A549 (cell line): ENCODE results near the gene IL10RA.

Experiments used
- CTCF ChIP-seq: fragments of >200 bp; sonication (Bioruptor Twin); formaldehyde crosslinking; IDR thresholded peaks from 3 replicates; pipeline ENCODE4 v1.5.1; 2016
- HMGXB4 ChIP-seq: fragments of 250-450 bp; sonication (Bioruptor Pico); IDR thresholded peaks from 2 replicates; pipeline ENCODE4 v1.5.0; 2021; ENCODE audit warnings: mild to moderate bottlenecking, moderate library complexity, borderline replicate concordance
- NR3C1 ChIP-seq: fragments of >200 bp; sonication (Bioruptor Twin); formaldehyde crosslinking; IDR thresholded peaks from 3 replicates; pipeline ENCODE4 v1.6.1; 2017
- POLR2A ChIP-seq: IDR thresholded peaks from 2 replicates; pipeline ENCODE4 v1.6.1; 2012; ENCODE audit warnings: mild to moderate bottlenecking, low read length
- REST ChIP-seq: fragments of 200-600 bp; sonication (generic); IDR thresholded peaks from 2 replicates; pipeline ENCODE4 v1.6.1; 2016; ENCODE audit warnings: antibody characterized with exemption, mild to moderate bottlenecking, moderate library complexity

DNA sequence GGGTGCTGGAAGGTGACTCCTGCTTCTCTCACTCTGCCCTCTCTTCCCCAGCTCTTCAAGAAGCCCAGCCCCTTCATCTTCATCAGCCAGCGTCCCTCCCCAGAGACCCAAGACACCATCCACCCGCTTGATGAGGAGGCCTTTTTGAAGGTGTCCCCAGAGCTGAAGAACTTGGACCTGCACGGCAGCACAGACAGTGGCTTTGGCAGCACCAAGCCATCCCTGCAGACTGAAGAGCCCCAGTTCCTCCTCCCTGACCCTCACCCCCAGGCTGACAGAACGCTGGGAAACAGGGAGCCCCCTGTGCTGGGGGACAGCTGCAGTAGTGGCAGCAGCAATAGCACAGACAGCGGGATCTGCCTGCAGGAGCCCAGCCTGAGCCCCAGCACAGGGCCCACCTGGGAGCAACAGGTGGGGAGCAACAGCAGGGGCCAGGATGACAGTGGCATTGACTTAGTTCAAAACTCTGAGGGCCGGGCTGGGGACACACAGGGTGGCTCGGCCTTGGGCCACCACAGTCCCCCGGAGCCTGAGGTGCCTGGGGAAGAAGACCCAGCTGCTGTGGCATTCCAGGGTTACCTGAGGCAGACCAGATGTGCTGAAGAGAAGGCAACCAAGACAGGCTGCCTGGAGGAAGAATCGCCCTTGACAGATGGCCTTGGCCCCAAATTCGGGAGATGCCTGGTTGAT, 12.6 kb downstream of the IL10RA start:
- no peak for TF ChIP-seq CTCF
- no peak for TF ChIP-seq HMGXB4
- TF ChIP-seq REST = no peak
- TF ChIP-seq POLR2A = no peak
- no peak for TF ChIP-seq NR3C1
